ENCODE measurements around the gene ELP4. TPM values are rescaled to one million over a fixed set of nuclear protein-coding genes. Genes with fewer than 3 reads are reported as not detected.

Gene ELP4
- polyA plus RNA-seq, 1 donor: 26.4 TPM

DNA sequence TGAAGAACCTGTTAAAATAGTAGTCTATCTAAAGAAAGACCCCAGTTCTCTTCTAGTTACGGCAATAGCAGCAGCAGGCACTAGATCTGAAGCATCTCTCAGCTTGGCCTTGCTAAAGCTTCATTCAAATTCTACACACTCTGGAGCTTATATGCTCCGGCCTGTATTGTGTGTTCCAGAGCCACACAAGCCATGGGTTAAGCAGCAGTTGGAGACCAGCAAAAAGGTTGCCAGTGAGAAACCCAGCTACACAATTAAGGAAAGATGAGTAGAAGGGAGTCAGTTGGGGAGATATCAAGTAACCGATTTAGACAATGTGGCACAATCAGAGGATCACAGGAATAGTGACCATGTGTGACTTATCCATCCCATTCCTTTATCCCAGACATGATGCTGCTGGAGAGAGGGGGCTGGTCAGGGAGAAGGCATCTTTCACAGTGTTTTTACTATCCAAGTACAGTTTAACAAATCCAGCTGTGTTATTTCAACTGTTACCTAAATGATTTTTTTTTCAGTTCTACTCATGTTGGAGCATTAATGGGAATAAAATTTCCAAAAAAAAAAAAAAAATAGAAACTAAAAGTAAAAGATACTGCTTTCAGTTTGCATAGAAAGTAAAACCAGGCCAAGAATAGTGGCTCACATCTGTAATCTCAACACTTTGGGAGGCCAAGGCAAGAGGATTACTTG, 260.6 kb downstream of the ELP4 start:
- peak; percentile 7 for DNase-seq

DNA sequence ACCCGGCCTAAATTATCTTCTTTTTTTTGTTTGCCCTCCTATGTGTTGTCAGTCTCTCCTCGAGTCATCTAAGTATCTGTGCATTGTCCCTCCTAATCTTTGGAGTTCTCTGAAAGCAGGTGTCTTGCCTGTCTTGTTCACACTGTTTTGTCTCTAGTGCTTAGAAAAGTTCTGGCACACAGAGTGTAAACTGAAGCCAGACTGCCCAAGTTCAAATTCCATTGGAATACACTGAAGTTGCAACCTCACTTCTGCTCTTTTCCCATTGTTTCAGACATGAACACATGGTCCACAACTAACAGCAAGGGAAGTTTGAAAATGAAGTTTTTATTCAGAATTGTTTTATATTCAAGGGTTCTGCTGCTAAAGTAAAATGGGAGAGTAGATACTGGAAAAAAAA, 262.8 kb downstream of the ELP4 start:
- no peak for DNase-seq

DNA sequence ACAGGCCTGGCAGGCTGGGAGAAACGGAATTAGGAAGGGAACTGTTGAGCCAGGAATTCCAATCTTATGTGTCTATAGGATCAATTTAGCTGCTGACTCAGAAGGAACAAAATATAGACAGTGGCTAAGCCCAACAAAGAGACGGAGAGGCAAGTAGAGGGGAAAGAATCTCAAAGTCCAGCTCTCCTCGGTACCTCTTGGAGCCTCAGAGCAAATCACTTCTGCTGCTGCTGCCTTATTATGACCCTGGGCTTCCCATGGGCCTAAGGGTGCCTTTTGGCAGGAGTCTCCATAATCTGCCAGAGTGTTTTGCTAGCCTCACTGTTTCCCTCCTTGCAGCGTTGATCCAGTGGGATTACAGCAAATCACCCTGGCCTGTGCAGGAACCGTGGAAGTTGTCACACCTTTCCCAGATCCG, 269.8 kb downstream of the ELP4 start:
- DNase-seq: no peak

DNA sequence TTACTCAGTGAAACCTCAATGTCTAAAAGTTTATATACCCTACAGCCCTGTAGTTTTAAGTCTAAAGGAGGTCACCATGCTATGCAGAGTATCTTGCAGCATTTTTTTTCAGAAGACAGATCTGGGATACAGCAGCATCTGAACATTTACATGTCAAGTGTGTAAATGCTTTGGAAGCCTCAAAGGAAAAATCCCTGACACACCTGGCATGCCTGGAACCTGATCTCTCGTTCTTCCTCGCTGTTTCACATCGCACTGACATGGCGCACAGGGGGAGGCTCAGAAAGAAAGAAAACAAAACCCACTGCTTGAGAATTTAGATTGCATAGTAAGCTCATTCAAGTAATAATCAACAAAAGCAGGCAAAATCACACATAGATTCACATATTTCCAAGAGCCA, 270.5 kb downstream of the ELP4 start:
- no peak for DNase-seq

DNA sequence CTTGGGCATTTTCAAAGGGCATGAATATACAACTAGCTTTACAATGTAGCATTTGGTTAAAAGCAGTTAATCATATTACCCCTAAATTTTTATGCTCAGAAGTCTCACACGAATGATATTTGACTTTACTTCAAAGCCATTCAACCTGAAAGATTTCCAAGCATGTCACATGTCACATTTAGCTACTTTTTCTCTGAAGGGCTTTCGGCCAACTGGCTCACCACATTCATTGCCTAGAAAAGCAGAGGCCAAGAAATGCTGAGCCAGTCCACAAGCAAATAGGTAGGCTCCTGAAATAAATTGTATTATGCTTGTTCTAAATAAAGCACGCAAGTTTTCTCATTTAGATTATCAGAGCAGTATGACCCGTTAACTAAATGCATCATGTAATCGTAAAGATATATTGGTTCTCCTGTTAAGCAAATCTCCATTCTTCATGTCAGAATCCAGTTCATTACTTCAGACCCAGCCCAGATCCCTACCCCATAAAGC, 271.0 kb downstream of the ELP4 start:
- DNase-seq: no peak

DNA sequence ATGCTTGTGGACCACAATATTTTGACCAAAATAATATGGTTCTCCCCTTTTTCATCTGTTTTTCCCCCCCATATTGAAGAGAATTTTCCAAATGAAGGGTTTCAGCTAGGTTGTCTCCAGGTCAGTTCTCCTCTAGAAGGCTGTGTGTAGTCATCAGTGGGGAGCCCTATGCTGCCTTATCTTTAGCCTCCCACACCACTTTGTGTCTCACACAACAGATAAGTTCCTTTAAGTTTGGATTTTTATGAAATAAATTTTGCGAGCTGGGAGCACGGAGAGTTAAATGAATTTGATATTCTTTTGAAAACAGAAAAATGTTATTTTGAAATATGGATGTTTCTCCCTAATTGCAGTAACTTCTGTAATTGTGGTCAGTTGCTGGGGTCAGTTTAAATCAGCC, 272.7 kb downstream of the ELP4 start:
- DNase-seq: no peak

DNA sequence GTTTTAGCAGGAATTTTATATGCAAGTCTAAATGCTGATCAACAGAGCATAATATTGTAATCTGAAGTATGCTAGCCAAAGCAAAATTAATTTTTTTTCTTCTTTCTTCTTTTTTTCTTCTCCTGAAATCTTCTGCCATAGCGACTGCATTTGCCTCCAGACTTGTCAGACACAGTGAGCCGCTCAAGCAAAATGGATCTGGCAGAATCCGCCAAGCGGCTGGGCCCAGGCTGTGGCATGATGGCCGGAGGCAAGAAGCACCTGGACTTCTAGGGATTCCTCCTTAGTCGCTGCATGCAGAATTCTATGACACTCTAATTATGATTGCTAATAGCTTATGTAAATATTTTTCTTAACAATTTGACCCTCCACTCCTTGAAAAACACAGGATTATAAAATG, 273.7 kb downstream of the ELP4 start:
- no peak for DNase-seq

DNA sequence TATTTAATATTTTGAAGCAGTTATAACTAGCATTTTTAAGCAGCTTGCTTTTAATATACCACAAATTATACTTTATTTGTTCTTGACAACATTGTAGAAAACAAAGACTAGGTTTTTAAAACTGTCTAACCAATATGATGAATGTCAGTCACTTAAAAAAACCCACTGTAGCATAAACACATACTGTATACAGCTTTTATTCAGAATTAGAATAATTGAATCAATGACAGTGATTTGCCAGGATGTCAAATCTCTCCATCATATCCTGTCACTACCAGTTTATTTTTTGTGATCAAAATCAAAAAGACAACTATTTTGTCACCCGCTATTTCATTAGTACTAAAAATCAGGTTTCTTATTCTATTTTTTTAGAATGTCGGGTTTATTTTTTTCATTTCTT, 275.0 kb downstream of the ELP4 start:
- DNase-seq: no peak

DNA sequence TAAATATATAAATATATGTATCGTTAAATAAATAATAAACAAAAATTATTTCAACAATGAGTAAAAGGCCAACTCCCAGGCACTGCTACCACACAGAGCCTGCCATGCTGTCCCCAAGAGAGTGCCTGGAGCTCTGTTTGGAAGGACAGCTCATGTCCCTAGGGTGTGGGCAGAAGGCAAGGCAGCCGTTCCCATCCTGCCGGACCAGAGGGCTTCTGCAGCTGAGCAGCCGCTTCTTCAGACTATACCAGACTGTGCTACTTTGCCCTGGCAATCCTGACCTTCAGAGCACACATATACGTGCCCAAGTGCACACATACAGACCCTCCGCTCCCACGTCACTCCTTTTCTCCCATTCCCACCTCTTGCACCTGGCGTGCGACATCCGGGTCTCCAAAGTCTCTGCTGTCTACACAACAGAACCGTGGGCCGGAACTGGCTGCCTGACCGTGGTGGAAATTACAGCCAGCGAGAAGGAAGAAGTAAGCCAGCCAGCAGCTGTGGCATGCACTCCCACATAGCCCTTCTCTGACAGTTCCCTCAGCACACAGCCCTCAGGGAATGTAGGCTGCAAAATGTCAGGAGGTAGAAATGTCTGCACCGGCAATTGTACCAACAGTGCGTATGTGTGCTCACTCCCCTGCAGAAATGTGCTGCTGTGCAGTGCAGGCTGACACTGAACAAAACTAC, 277.6 kb downstream of the ELP4 start:
- no peak for DNase-seq

DNA sequence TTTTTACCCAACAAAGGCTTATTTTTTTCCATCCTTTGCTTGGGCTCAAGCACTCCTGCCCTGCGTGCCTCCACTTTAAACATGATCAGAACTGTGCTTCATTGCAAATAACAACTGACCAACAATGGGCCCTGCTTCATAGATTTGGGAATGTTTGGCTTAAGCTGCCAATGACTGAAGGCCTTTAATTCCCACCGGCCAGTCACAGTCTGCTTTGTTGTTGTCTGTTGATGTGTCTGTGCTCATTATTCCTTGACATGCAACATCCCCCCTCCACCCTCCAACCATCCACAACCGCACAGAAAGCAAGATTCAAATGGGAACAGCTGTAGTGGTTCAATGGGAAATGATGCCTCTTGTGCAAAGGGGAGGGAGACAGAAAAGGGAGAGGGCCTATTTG, 278.5 kb downstream of the ELP4 start:
- no peak for DNase-seq

DNA sequence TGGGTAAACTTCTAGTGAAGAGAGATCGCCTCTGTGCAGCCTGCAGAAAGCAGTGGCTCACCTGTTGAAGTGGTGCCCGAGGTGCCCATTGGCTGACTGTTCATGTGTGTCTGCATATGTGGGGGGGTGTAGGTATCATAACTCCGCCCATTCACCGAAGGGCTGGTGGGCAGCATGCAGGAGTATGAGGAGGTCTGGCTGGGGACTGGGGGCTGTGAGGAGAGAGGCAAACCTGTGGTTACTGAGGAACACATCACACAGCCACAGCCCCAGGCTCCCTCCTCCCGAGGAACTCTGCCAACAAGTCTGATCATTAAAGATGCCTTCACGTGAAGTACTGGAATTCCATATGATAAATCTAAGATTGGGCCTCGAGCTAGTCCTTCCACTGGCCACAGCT, 281.1 kb downstream of the ELP4 start:
- no peak for DNase-seq

DNA sequence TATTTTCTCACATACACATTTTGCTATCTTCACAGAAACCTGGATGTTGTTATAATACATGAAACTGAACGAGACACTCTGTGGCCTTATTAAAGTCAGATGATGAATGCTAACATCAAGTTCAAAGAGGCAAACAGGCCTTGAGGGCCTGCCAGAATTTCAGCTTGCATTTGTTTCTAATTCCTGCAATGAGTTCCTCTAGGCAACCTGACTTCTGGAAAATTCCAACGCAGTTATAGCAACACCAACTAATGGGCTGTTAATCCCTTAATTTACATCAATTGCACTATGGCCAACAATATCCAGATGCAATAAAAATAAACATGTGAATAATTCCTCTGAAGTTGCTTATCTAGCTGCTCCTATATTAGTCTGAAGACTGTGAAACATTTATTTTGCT, 282.5 kb downstream of the ELP4 start:
- no peak for DNase-seq

DNA sequence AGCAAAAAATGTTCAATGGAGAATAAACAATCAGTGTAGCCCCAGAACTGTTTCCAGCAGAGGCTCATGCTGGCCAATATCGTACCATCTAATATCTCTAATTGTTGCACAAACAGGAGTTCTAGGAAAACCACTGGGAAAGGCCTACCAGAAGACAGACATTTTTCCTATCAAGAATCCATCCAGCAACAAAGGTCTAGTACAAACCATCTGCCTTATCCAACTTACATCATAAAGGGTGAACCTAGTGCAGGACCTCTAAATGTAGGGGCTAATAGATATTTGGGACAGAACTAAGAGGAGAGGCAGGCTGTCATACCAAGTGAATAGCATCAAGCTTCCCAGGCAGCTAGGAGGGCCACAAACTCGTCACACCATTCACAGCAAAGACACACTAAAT, 282.9 kb downstream of the ELP4 start:
- no peak for DNase-seq

DNA sequence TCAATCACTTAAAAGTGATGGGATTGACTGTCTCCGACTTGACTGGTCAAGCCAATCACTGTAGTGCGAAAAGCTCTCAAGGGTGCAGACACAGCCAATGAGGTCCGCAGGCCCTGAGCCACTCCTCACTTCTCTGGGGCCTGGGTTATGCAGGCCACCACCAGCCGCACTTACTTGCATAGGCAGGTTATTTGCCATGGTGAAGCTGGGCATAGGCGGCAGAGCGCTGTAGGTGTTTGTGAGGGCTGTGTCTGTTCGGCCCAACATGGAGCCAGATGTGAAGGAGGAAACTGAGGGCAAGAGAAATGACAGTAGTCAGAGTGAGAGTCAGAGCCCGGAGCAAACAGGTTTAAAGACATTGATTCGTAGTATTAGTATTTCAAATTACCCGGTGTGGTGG, 283.7 kb downstream of the ELP4 start:
- DNase-seq: no peak

DNA sequence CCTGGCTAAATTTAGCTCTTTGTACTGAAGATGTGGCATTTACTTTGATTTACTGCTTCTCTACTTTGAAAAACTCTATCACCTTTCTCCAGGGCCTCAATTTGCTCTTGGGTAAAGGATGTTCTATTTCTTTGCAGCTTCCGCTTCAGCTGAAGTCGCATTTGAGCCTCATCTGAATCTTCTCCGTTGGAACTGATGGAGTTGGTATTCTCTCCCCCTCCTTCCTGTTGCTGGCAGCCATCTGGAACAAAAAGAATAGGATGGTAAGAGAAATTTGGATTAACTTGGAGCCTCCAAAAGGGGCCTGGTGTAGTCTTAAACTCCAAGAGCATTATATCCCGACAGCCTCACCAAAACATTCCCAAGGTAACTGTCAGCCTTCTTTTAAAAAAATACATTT, 285.0 kb downstream of the ELP4 start:
- DNase-seq: no peak

DNA sequence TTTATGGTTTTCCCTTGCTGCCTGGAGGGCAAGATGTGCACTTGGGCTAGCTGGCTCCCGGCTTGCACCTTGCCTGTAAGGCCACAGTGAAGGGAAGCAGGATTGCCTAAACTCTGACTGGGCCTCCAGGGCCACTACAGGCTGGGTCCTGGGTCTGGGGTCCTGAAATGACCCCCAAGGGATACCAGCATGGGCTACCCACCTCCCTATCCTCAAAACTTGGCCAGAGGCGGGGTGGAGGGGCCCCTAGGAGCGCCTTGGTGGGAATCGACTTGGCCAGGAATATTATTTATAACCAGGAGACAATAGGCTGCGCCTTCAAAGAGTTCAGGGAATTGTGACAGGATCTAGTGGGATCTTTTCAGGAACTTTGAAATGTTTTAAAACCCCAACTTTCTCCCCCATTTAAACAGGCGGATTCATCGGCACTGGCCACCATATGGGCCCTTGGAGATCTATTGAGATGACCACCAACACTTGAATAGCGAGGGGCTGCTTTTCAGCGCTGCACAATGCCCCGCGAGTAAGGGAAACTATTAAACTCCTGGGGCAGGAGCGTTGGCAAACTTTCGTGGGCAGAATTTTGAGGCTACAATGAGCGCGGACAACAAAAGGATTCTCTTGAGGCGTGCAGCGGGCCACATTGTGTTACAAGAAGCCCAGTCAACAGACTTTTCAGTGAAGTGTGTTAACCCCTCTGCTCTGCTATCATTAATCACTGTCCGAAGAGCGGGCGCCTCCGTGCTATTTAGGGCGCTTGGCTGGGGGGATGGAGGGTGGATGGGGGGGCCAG, 286.3 kb downstream of the ELP4 start:
- DNase-seq: no peak

DNA sequence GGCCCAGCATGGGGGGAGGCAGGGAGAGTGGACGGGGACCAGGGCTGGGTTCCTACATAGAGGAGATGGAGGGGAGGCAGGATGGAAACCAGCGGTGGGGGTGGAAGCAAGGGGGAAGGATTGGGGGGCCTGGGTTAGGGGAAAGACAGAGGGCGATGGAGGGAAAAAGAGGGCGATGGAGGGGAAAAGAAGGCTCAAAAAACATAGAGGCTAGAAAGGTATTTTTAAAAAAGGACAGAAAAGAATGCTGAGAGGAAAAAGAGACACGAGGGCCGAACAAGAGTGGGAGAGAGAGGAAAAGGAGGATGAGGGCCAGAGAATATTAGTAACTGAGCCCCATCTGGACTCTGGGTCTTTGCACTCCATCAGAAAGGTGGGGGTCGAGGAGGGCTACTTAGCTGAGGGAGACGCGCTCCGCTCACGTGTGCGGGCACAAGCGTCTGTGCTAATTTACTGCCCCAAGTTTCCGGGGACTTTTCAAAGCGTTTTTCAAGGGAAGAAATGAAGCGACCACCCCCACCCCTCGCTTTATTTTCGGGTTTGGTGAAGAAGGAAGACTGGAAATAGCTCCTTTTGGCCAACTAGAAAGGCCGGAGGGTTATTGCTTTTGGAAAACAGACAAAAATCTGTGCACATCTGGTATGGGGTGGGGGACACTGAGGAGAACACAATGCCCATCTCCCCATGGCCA, 287.1 kb downstream of the ELP4 start:
- no peak for DNase-seq

DNA sequence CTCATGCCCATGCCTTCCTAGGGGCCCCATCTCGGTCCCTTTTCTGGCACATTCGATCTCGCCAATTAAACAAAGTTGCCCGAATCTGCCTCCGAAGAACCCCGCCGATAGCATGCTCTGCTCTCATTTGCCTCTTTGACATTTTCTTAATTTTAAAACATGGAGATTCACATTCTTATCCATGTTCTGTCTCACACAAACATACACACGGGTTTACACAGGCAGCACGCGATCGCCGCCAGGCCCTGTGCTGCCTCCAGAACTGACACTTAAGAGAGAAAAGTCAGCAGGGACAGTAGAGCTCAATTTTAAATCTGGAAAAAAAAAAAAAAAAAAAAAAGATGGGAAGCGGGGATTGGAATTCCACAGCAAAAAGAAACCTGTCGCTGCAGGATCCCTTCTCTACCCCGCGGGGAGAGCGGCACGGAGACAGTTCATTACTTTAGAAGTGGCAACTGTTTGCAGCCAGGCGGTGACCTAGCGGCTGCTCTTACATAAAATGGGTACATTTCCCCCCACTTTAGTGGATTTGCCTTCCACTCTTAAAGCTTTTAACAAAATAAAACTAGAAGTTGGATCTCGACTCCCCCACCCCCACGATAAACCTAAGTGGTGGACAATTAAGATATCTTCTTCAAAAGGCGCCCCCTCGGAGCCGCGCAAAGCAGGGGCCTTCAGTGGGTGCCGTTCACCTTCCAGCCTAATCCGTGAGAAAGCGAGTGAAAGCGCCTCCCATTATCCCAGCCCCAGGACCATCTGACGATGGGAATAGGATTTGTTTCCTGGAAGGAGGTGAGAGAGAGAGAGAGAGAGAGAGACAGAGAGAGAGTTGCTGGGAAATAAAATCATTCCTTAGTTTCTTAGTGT, 287.9 kb downstream of the ELP4 start:
- DNase-seq: no peak

DNA sequence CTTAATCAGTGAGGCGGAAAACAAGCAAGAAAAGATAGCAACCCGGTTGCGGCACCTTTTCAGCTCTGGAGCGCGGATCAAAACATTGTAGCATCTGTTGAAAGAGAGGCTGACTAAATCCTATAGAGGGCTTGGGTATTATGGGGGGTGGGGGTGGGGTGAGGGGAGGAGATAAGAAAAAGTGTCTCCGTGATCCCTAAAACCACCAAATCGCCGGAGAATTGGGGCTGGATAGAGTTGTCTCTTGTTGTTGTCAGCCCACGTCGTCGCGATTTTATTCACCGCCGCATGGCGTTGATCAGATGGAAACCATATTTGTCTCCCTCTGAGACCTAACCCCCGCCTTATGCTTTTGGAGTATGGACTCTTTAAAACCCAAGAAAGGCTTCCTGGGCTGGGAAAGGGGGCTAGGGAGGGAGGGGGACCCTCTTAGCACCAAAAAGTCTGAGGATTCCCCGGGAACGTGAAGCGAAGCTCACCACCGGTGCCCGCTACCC, 288.5 kb downstream of the ELP4 start:
- DNase-seq: no peak

DNA sequence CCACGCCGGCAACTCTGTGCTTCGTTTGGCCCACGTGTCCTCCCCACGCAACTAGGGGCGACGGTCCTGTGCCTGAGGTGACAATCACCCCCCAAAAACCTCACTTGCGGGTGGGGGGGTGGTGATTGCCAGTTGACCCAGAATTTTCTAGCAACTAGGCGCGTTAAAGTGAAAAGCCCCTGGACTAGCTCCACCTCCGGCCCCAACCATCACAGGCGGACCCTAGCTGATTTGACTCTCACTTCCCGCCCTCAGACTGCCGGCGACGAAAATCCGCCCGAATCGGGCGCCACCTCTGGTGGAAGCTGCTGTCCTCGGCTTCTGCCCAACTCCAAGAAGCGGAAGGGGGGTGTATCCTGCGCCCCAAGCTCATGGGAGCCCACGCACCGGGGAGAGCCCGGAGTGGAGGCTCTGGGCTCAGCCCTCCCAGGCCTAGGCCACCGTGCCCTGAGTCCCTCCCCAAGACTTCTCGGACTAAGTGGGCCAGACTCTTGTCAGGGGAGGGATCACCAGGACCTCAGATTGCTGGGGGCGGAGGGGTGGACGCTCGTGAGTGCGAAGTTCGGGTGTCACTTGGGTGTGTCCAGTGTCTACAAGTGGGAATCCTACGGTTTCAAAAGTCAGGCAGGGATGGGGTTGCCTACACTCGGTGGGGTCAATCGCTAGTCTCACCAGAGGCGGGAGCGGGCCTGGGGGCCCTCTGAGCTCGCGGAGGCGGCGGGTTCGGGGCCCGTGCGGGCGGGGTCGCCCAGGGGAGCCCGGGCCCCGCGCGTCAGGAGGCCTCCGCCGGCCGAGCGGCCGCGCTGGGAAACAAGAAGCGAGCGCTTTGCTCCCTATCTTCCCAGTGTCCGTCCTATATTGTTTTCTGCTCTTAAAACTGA, 289.2 kb downstream of the ELP4 start:
- no peak for DNase-seq

All from left kidney (tissue), 2 donors.